NCI-H1694 (cell line): ENCODE results near the gene PLEKHA5.
"Not testable (repeated sequence)": the region's sequence is repeated elsewhere in the genome, so short reads cannot be mapped to it uniquely, and the experiment has no call there.

Source experiments
- DNase-seq: peaks from one replicate; lab custom pipeline; 2025; lab: John Stamatoyannopoulos, UW

PLEKHA5 gene

DNA sequence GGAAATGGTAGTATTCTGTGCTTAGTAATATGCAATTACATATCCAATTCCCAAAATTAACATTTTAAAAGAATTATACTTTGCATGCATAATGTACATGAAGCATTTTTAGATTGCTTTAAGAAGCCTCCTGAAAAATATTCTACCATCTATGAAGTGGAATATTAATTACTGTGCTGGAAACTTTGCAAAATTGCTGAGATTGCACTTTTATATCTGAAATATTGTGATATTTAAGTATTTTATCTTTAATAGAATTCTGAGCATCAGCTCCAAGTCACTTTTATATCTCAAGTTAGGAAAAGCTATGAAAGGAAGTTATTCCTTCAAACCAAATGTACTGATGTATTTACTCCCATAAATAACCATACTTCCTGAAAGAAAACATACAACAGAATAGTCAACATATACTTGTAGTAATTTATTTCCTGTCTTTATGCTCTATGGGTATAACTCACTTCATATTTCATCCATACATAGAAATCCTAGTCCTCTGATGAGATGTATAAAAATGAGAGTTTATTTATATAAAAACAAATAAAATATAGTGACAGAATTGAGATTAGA lies 152.7 kb downstream of the PLEKHA5 start:
- DNase-seq, result no peak

DNA sequence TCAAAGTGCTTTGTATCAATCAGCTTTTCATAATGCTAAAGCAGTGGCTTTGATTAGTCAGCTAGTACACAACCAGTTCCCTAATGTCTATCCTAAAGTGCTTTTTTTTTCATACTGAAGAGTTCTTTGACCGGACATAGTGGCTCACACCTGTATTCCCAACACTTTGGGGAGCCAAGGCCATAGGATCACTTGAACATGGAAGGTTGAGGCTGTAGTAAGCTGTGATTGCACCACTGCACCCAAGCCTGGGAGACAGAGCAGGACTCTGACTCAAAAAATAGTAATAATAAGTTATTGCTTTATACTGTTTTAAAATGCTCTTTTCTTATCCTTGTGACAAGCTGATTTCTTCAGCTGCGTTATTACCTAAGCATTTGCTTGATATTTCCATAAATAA lies 155.1 kb downstream of the PLEKHA5 start:
- no peak for DNase-seq

DNA sequence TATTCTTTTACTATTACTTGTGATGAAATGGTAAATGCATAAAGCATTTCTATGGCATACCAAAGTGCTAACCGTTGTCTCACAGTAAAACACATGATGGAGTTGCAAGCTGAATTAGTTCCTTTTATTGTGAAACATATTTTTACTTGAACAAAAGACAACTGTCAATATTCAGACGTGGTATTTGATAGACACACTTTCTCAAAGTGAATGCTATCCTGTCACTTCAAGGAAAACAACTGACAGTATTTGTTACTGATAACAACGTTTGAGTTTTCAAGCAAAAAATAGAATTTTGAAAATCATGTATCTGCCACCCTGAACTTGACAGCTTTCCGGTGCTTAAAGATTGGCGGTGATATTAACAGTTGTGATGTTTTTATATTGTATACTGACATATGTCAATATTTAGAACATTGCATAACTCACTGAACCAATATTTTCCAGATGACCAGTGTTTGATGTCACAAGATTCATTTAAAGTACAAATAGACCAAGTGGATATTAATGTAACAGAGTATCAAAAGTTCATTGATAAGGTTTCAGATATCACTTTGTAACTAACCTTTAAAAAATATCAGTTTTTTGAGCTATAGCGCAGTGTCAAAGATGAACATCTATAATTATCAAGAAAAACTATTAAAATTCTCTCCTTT lies 156.4 kb downstream of the PLEKHA5 start:
- DNase-seq, result no peak

DNA sequence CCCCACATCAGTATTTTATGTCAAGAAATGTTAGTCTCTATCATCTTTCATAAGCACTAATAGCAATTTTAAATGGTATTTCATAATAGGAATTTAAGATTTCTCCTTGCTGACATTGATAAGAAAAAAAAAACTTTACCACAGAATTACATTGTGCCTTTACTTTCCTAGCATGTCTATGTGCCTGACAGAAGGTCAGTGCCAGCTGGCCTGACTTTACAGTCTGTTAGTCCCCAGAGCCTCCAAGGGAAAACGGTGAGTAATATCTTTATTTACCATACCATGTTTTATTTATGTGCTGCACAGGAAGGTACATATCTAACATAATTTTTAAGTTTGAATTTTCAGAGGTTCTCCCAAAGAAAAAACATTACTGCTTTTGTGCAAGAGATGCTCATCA lies 157.8 kb downstream of the PLEKHA5 start:
- peak; percentile 11 for DNase-seq

DNA sequence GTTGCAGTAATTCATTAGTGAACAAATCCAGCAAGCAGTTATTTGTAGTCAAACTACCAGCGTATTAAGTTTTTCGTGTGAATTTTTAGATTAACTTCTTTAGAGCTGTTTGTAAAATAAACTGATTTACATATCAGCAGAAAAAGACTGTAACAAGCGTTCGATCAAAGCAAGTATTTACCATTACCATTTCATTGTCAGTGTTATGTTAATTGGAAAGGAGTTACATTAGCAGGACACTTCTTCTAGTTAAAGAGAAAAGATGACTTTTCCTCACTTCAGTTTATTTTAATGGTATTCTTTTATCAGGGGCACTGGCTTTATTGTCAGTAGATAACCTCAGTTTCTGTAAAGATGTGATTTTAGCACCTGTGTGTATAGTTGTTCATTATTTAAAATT lies 158.6 kb downstream of the PLEKHA5 start:
- no peak for DNase-seq

DNA sequence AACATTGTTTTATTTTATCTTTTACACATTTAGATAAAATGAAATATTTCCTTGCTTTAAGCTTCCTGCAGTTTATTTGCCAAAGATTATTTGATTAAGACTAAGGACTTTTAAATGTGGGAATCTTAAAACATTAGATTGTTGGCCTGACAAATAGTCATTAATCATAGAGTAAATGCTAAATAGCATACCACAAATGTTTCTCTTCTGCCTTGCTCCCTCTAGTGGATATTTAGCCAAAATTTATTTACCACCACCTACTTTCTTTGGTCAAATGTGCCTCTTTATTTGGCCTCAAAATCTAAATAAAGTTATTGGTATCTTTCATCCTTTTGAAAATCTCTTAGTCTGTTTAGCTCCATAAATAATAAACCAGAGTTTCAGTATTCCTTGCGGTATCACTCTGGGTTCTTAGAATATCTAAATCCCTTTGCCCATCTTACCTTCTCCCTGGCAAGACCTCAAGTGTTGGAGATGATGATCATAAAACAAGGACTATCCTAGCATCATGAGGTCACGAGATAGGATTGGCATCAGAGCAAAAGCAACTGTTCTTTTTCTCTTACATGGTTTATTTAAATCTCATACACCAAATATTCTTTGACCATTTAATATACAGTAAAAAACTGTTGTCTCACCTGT lies 159.2 kb downstream of the PLEKHA5 start:
- peak; percentile 67 for DNase-seq

DNA sequence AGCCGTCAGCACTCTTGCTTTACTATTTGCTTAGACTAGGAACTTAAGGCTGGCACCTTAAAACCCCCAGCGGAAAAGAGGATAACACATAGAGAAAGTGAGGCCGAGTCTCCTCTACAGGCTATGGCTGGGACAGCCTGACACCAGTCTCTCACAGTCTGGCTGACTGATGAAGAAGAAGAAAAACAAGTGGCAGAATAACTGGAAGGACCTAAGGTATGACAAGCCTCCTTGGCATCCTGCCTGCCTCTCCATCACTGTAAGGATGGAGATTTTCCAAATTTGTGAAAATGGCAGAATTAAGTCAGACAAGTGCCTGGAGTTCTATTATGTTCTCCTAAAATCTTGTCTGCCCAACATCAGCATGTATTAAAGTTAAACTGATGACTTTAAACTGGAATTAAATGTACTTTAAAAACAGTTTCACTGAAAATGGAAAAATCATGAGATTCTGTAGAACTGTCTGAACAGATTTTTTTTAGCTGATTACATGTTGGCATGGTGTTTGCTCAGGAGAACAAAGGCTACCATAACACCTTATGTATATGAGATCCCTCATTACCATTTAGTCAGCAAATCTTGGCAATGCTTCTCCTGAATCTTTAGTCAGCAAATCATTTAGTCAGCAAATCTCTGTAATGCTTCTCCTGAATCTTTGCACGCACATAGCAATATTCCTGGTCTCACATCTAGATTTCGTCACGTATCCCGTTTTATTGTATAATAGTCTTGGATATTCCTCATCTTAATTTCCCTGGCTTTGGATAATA lies 169.5 kb downstream of the PLEKHA5 start:
- no peak for DNase-seq

DNA sequence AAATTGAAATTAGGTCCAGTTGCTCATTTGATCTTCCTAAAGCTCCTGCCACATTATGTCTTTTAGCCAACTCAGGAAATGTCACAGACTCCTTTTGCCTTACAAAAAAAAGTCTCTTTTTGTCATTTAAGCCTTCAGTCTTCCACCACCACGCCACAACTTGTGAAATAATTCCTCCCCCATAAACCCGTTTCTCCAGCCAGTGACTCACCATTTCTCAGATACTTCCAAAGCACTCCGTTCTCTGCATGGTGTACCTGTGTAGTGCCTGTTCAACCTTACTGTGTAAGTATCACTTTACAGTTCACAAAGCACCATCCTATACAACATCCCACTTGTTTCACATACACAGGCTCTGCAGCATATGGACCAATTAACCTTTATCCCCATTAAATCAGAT lies 170.2 kb downstream of the PLEKHA5 start:
- no peak for DNase-seq

DNA sequence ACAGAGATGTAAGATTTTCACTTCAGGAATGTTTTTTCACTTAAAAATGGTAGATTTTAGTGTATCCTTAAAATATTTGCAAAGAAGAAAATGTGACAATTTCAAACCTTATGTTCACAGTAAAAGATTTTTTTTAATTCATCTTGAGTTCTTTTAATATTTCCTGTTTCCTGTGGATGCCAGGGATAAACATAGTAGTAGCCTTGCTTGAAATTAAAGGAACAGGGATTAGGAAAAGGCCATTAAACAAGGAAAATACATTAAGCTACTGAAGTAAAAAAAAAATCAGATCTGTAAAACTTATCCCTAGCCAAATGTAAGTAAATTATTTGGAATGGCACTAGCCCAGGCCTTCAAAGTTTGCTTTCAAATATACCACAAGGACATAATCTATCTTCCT lies 171.7 kb downstream of the PLEKHA5 start:
- DNase-seq, result no peak

DNA sequence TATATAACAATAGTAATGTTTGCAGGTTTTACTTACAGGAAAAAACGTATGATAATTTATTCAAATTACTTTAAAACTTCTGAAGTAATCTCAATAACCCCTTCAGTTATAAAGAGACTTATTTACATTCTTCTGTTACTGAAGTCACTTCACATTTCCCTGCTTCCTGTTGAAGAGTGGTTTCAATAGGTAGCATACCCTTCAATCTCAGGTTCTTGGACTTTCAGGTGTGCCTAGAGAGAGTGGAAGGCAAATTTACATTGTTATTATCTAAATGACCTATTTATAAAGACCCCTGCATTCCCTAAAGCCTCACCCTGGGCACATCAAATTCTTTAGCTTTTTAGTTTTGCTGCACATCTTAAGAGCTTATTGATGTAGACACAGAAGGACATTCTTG lies 172.2 kb downstream of the PLEKHA5 start:
- no peak for DNase-seq

DNA sequence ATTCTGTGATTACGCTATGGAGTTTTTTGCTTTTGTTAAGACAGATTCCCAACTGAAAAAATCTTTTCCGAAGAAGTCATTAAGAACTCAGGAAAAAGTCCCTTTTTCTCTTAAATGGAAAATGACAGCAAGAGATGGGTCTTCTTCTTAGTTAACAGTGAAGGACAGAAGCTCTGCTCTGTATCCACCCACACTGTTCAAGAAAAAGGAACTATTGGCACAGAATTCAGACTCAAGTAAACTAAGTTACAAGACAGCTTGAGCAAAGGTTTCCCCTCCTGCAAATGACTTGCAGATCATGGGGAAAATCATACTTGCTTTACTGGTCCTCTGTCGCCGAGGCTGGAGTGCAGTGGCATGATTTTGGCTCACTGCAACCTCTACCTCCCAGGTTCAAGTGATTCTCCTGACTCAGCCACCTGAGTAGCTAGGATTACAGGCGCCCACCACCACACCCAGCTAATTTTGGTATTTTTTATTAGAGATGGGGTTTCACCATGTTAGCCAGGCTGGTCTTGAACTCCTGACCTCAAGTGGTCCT lies 172.6 kb downstream of the PLEKHA5 start:
- DNase-seq, result no peak

DNA sequence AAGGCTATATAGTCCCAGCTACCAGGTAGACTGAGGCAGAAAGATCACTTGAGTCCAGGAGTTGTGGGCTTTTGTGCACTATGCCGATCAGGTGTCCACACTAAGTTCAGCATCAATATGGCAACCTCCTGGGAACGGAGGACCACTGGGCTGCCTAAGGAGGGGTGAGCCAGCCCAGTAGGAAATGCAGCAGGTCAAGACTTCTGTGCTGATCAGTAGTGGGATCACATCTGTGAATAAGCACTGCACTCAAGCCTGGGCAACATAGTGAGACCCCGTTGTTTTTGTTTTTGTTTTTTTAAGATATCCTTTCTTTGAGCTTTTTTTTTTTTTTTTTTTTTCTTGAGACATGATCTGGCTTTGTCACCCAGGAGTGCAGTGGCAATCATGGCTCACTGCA lies 174.0 kb downstream of the PLEKHA5 start:
- no peak for DNase-seq

DNA sequence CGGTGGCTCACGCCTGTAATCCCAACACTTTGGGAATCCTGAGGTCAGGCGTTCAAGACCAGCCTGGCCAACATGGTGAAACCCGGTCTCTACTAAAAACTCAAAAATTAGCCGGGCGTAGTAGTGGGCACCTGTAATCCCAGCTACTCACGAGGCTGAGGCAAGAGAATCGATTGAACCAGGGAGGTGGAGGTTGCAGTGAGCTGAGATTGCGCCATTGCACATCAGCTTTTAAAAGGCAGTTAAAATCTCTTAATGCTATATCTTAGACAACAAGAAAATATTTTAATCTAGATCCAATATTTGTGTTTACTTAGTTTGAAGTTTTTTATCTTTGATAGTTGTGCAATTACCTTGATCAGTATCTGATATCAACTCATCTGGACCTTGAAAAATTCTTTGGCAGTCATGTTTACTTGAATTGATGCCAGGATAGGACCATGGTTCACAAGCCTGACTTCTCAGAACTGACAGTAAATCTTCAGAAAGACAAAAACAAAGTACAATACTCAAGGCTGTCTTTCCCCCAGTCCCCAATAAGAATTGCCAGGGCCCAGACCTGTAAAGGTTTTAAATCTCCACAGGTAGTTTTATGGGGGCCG lies 174.7 kb downstream of the PLEKHA5 start:
- no peak for DNase-seq

DNA sequence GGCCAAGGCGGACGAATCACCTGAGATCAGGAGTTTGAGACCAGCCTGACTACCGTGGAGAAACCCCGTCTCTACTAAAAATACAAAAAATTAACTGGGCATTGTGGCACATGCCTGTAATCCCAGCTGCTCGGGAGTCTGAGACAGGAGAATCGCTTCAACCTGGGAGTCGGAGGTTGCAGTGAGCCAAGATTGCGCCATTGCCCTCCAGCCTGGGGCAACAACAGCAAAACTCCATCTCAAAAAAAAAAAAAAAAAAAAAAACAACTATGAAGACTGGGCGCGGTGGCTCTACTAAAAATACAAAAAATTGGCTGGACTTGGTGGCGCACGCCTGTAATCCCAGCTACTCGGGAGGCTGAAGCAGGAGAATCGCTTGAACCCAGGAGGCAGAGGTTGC lies 176.1 kb downstream of the PLEKHA5 start:
- DNase-seq, result not testable (repeated sequence)

DNA sequence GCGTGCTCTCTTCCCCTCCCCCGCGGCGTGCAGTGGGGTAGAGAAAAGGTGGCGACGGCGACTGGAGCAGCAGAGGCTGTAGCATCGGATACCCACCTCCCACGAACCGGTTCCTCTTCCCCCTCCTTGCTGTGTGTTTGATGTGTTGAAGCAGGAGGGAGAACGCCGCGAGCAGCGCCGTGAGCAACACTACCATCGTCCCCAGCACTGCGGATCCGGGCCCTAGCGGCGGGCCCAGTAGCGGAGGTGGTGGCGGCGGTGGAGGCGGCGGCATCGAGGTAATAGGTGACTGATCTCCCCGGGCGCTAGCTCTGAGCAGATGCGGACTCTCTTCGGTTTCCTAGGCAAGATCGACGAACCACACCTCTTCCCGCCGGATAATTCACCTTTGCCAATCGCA lies 176.8 kb downstream of the PLEKHA5 start:
- no peak for DNase-seq

DNA sequence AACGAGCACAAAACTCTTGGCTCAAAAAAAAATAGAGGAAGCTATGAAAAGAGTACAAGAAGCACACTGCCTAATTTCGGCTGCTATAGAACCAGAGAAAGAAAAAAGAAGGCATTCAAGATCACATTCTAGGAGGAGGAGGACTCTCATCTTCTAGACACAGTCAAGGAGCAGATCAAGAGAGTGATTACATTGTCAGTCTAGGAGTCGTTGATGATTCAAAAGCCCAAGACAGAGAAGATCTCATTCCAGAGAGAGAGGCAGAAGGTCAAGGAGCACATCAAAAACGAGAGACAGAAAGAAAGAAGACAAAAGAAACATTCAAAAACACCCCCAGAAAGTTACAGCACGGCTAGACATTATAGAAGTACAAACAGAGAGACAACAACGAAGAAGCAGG lies 177.9 kb downstream of the PLEKHA5 start:
- no peak for DNase-seq

DNA sequence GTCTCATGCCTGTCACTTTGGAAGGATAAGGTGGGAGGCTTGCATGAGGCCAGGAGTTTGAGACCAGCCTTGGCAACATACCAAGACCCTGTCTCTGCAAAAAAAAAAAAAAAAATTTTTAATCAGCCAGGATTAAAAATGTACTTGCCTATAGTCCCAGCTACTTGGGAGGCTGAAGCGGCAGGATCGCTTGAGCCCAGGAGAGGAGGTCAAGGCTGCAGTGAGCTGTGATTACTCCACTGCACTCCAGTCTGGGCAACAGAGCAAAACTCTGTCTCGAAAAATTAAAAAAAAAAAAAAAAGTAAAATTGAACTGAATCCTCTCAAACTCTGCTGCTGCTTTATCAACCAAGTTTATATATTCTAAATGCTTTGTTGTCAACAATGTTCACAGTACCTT lies 181.6 kb downstream of the PLEKHA5 start:
- no peak for DNase-seq

DNA sequence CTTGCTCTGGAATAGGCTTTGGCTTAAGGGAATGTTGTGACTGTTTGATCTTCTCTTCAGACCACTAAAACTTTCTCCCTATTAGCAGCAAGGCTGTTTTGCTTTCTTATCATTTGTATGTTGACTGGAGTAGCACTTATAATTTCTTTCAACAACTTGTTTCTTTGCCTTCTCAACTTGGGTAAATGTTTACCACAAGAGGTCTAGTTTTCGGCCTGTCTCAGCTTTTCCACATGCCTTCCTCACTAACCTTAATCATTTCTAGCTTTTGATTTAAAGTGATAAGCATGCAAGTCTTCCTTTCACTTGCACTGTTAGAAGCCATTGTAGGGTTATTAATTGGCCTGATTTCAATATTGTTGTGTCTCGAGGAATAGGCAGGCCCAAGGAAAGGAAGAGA lies 183.1 kb downstream of the PLEKHA5 start:
- no peak for DNase-seq

DNA sequence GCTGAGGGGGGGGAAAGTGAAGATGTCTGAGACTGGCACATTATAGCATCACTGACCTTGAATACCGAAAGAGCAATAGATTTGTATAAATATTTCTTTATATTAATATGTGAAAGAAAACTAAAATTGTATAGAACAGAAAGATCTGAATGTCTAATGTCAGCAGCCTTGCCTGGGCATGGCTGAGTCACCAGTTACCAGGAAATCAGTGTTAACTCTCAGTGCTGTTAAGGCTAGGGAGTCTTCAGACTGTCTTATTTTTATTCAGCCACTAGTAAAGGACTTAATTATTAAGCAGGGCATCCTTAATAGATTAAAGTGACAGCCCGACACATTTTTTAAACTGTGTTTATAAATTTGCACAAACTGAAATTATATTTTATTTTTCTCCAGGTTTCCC lies 186.9 kb downstream of the PLEKHA5 start:
- DNase-seq, result no peak

DNA sequence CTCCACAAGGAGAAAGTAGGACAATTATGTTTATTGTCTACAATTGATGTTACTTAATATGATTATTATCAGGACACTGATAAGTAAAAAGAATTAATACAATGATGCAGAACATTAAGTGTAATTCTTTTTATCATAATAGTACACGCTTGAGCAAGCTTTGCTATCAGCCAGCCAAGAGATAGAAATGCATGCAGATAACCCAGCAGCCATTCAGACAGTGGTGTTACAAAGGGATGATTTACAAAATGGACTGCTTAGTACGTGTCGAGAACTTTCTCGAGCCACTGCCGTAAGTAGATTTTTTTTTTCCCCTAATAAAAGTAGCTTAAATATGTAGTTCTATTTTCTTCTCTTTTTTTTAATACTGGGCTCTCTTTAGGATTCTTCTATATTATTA lies 192.8 kb downstream of the PLEKHA5 start:
- no peak for DNase-seq

DNA sequence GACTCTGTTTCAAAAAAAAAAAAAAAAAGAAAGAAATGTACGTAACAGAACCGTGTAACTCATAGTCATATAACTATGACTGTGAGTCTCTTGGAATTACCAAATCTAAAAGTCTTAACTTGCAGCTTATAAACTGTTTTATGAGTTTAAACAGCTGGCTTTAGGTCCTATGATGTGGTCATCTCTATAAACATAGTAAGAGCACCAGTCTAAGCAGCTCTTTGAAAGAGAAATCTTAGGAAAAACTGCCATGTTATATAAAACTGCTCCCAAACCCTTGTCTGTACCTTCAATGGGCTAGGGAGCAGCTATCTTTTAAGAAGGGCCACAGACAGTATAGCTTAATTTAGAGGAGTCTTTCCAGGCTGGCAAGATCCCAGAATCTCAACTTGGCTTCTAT lies 194.3 kb downstream of the PLEKHA5 start:
- no peak for DNase-seq

DNA sequence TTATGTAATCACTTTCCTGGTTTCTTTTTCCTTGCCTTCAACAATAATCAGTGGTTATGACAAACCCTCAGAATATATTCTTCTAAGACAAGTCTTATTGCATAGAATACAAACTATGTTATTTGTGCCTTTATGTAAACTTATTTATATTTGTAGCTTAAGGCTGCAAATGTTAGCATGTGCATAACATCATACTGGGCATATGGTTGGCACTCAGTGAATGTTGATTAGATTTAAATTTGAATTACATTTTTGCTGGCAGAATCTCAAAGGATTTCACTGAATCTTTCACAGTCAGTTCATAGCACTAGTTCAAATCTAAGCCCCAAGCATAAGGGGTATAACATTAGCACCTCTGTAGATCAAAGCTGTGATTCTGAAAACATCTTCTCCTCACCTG lies 196.6 kb downstream of the PLEKHA5 start:
- no peak for DNase-seq
